ENCODE measurements around the gene CLDN16. TPM values are rescaled to one million over a fixed set of nuclear protein-coding genes. Genes with fewer than 3 reads are reported as not detected.

CLDN16 gene
- total and polyA plus RNA-seq, 2 donors (not counting 1 experiment from before 2014, with no cell fraction given) = not detected

DNA sequence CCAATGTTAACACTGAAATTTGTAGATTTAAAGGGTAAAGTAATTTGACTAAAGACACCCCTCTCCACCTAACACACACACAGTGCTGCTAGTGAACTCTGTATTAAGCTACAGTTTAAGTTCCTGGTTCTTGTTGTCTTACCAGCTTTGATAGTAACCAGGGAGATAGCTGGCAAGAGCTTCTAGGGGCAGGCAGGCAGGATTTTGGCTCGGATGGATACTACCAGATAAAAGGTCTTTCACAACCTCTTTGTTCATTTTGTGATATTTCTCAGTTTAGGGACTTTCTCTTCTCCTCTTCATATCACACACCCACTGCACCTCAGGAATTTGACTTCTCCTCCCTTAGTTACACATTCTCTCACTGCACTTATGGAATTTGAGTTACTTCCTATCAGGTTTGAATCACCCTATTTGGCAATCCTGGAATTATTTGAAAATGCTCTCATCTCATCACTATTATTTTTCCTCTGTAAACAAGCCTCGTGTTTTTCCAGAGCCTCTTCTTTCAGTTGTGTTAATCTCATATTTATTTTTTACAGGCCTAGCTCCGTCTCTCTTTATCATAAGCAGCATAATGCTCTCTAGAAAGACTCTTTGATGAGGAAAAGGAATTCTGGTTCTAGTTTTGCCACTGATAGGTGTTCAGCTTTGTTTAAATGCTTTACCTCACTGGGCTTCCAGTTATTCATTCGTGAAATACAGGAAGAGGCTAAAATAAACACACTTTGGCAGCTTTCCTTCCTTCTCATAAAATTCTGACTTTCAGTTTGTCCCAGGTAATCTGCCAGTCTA lies 42.7 kb upstream of the CLDN16 start:
- no peak for ATAC-seq (ENCODE audit: low read depth)
- no peak overlapping the region for H3K9ac ChIP-seq (ENCODE audit: low read length)
- H3K4me1 ChIP-seq (ENCODE audit: control insufficient read depth in 2 of 2, insufficient read depth in 2 of 2, low read length in 2 of 2) = no peaks in the 10 kb centered on the region
- intact Hi-C loops (cut with micrococcal nuclease) = no loop called here
- ChIA-PET CTCF (no interaction called here), POLR2A (no interaction called here)
- Mint-ChIP-seq H3K4me1 (no peaks in the 10 kb centered on the region), H3K27ac (no peak overlapping the region), H3K27me3 (no peaks in the 10 kb centered on the region), H3K4me3 (no peak overlapping the region), H3K9me3 (ENCODE audit: insufficient read depth) (peaks cover 8% of the 10 kb centered on the region)
- no peak overlapping the region for H2AFZ ChIP-seq (ENCODE audit: insufficient read depth, low read depth, low read length, poor library complexity, severe bottlenecking)
- no peak overlapping the region for H3K4me3 ChIP-seq (ENCODE audit: control extremely low read depth in 1 of 5, extremely low read depth in 1 of 5, insufficient read depth in 1 of 5, low read depth in 2 of 5, low read length in 4 of 5)
- no peak overlapping the region for H3K4me2 ChIP-seq (replicated peaks; ENCODE audit: low read depth, low read length, poor library complexity, severe bottlenecking)
- H3K27me3 ChIP-seq (replicated peaks in 1 of 4; ENCODE audit: control extremely low read depth in 1 of 4, control insufficient read depth in 3 of 4, insufficient read depth in 4 of 4, low read length in 3 of 4) = no peaks in the 10 kb centered on the region
- H4K20me1 ChIP-seq (ENCODE audit: control insufficient read depth, insufficient read depth, low read length, poor library complexity, severe bottlenecking) = no peaks in the 10 kb centered on the region
- H3K79me2 ChIP-seq (ENCODE audit: control insufficient read depth, insufficient read depth, low read length) = no peaks in the 10 kb centered on the region
- DNase-seq = no peak
- H3K9me3 ChIP-seq (ENCODE audit: control extremely low read depth in 1 of 3, control insufficient read depth in 2 of 3, insufficient read depth in 1 of 3, low read length in 2 of 3) = peaks cover 0 to 4% (median 0%) of the 10 kb centered on the region in 3 donors
- WGBS (ENCODE audit: insufficient coverage) = no CpG with 5 or more reads among the region's 4 CpGs
- no peaks in the 10 kb centered on the region for H3K36me3 ChIP-seq (replicated peaks in 1 of 2; ENCODE audit: control extremely low read depth in 1 of 2, control insufficient read depth in 1 of 2, extremely low read depth in 1 of 2, insufficient read depth in 2 of 2, low read length in 1 of 2)
- TF ChIP-seq CTCF (IDR thresholded peaks at IDR 0.05) = no peak
- no peak for TF ChIP-seq EZH2 (IDR thresholded peaks at IDR 0.05; ENCODE audit: borderline replicate concordance, insufficient read depth, low read depth, low read length, poor library complexity, severe bottlenecking)
- H3K27ac ChIP-seq (ENCODE audit: low read length in 2 of 2) = no peak overlapping the region

DNA sequence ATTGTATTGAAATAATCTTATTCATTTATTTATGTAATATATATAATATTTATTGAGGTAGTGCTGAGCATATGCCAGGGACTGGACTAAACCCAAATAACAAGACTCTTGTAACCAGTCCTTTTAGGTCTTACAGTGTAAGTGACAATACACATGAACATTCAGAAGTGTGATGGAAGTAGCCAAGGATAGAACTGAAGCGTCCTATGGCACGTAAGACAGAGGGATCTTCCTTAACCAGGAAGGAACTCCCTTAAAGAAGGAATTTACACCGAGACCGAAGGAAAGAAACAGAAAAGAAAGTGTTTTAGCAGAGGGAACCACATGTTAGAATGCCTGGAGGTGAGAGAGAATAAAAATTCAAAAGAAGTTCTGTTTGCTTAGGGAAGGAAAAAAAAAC lies 42.1 kb upstream of the CLDN16 start:
- Mint-ChIP-seq H3K9me3 (ENCODE audit: insufficient read depth) (peaks cover 8% of the 10 kb centered on the region), H3K4me1 (no peaks in the 10 kb centered on the region), H3K4me3 (no peak overlapping the region), H3K27ac (no peak overlapping the region), H3K27me3 (no peaks in the 10 kb centered on the region)
- ChIA-PET POLR2A (no interaction called here), CTCF (no interaction called here)
- Histone ChIP-seq H3K4me3 (ENCODE audit: control extremely low read depth in 1 of 5, extremely low read depth in 1 of 5, insufficient read depth in 1 of 5, low read depth in 2 of 5, low read length in 4 of 5) (no peak overlapping the region), H2AFZ (ENCODE audit: insufficient read depth, low read depth, low read length, poor library complexity, severe bottlenecking) (no peak overlapping the region), H3K4me2 (replicated peaks; ENCODE audit: low read depth, low read length, poor library complexity, severe bottlenecking) (no peak overlapping the region), H3K9me3 (ENCODE audit: control extremely low read depth in 1 of 3, control insufficient read depth in 2 of 3, insufficient read depth in 1 of 3, low read length in 2 of 3) (peaks cover 0 to 4% (median 0%) of the 10 kb centered on the region in 3 donors), H3K4me1 (ENCODE audit: control insufficient read depth in 2 of 2, insufficient read depth in 2 of 2, low read length in 2 of 2) (no peaks in the 10 kb centered on the region), H3K9ac (ENCODE audit: low read length) (no peak overlapping the region), H4K20me1 (ENCODE audit: control insufficient read depth, insufficient read depth, low read length, poor library complexity, severe bottlenecking) (no peaks in the 10 kb centered on the region), H3K27ac (ENCODE audit: low read length in 2 of 2) (no peak overlapping the region), H3K27me3 (replicated peaks in 1 of 4; ENCODE audit: control extremely low read depth in 1 of 4, control insufficient read depth in 3 of 4, insufficient read depth in 4 of 4, low read length in 3 of 4) (no peaks in the 10 kb centered on the region), H3K79me2 (ENCODE audit: control insufficient read depth, insufficient read depth, low read length) (no peaks in the 10 kb centered on the region), H3K36me3 (replicated peaks in 1 of 2; ENCODE audit: control extremely low read depth in 1 of 2, control insufficient read depth in 1 of 2, extremely low read depth in 1 of 2, insufficient read depth in 2 of 2, low read length in 1 of 2) (no peaks in the 10 kb centered on the region)
- no peak for TF ChIP-seq EZH2 (IDR thresholded peaks at IDR 0.05; ENCODE audit: borderline replicate concordance, insufficient read depth, low read depth, low read length, poor library complexity, severe bottlenecking)
- no peak for TF ChIP-seq CTCF (IDR thresholded peaks at IDR 0.05)
- intact Hi-C loops (cut with micrococcal nuclease) = no loop called here
- WGBS (ENCODE audit: insufficient coverage) = 93% methylated on average over 4 of the region's 4 CpGs
- no peak for ATAC-seq (ENCODE audit: low read depth)
- DNase-seq = no peak

All from B cell (primary cell).